ENCODE measurements around the gene GRB2.

- TF ChIP-seq ZNF274 (IDR thresholded peaks at IDR 0.05; ENCODE audit: low read depth, low read length), result no peak
- TF ChIP-seq YY1 (IDR thresholded peaks at IDR 0.05; ENCODE audit: insufficient read depth, insufficient read length), result no peak
These were observed 11.6 kb upstream of the GRB2 start for GRCh38 chr17:75417054-75417580.
